HG03558 (cell line): ENCODE measurements around the gene HOXB7.

Experiments
- ATAC-seq: cut with Tn5 transposase; IDR thresholded peaks from one replicate; pipeline ENCODE4 v1.9.1; 2021; ENCODE audit warnings: moderate number of reproducible peaks; ENCODE audit not compliant: unreplicated experiment; ENCODE audit errors: extremely low read depth

Gene HOXB7

GRCh38 chr17:48637323-48638260 is 26.8 kb upstream of the HOXB7 start:
- ATAC-seq, result no peak

GRCh38 chr17:48636177-48637018 is 25.6 kb upstream of the HOXB7 start:
- ATAC-seq, result no peak

GRCh38 chr17:48634493-48635208 is 23.8 kb upstream of the HOXB7 start:
- ATAC-seq, result no peak

GRCh38 chr17:48633266-48633677 is 22.5 kb upstream of the HOXB7 start:
- no peak for ATAC-seq

GRCh38 chr17:48632579-48633265 is 21.9 kb upstream of the HOXB7 start:
- ATAC-seq, result no peak

GRCh38 chr17:48631693-48632578 is 21.1 kb upstream of the HOXB7 start:
- no peak for ATAC-seq

GRCh38 chr17:48630925-48631692 is 20.3 kb upstream of the HOXB7 start:
- ATAC-seq, result no peak

GRCh38 chr17:48630009-48630924 is 19.4 kb upstream of the HOXB7 start:
- ATAC-seq, result no peak

- no peak for ATAC-seq
Measured at GRCh38 chr17:48629411-48629759, 18.6 kb upstream of the HOXB7 start.

- no peak for ATAC-seq
Measured at GRCh38 chr17:48628649-48629410, 18.0 kb upstream of the HOXB7 start.

- no peak for ATAC-seq
Measured at GRCh38 chr17:48627623-48628521, 17.1 kb upstream of the HOXB7 start.

- ATAC-seq, result no peak
Measured at GRCh38 chr17:48627118-48627597, 16.3 kb upstream of the HOXB7 start.

GRCh38 chr17:48626245-48627117 is 15.7 kb upstream of the HOXB7 start, which contains the start of gene HOXB9:
HOXB9 (minus strand) TSS chr17:48626358; CDS start chr17:48626269, 89 bp downstream.
- no peak for ATAC-seq

GRCh38 chr17:48625495-48626244 is 14.9 kb upstream of the HOXB7 start:
- ATAC-seq, result no peak
